ENCODE data around the gene ZWILCH.
"Not testable (repeated sequence)": the region's sequence is repeated elsewhere in the genome, so short reads cannot be mapped to it uniquely, and the experiment has no call there.

ZWILCH gene

DNA sequence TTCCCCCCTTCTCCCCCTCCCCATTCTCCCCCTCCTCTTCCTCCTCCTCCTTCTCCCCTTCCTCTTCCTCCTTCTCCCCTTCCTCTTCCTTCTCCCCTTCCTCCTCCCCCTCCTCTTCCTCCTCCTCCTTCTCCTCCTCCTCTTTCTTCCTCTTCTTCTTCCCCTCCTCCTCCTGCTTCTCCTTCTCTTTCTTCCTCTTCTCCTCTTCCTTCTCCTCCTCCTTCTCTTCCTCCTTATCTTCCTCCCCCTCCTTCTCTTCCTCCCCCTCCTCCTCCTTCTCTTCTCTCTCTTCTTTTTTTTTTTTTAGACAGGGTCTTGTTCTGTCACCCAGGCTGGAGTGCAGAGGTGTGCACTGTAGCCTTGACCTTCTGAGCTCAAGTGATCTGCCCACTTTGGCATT is 81.9 kb downstream of the ZWILCH start:
- no peak for DNase-seq

DNA sequence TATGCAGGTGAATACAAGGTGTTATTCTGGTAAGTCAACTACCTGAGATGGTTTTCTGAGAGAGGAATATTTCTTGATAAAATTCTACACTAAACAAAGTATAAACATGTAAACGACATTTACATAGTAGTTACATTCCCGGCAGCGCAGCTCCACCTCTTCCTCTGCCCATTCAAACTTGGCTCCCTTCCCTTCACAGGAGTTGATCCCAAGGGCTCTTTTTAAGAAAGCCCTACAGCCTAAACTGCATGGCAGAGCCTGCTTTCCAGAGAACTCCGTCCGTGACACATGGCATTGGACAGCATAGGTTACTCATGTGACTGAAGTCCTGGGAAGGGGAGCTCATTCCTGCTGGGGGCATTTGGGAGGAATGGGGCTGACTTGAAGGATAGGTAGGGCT is 82.6 kb downstream of the ZWILCH start:
- no peak for DNase-seq

DNA sequence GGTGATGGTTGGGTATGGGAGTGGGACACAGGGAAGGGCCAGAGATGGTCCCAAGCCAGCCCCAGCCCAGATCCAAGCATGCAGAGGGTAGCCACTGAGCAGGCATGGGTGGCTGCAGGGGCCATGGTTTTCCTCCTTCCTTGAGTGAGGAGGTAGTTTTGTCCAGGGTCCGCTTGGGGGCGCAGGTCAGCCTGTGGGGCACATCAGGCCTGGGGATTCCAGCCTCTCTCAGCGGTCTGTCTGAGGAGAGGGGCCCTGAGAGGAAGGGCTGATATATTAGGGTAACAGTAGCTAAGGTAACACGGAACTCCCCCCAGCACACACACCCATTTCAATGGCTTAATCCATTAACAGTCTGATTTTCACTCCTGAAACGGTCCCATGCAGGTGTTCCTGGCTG is 83.4 kb downstream of the ZWILCH start:
- no peak for DNase-seq

DNA sequence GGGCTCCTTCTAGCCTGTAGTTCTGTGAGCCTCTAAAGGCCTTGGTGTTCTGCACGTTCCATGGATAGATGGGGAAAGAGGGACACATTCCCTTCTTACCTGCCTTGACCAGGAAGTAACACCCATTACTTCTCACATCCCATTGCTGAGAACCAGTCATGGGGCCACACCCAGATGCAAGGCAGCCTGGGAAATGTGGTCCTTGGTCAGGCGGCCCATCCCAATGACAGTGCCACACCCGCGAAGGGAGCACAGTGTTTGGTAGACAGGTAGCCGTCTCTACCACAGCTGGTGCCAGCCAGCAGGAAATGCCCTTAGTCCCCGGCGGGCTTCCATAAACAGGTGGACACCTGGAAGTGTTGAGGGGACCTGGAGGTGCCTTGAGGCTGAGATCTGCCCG is 83.8 kb downstream of the ZWILCH start:
- no peak for DNase-seq

DNA sequence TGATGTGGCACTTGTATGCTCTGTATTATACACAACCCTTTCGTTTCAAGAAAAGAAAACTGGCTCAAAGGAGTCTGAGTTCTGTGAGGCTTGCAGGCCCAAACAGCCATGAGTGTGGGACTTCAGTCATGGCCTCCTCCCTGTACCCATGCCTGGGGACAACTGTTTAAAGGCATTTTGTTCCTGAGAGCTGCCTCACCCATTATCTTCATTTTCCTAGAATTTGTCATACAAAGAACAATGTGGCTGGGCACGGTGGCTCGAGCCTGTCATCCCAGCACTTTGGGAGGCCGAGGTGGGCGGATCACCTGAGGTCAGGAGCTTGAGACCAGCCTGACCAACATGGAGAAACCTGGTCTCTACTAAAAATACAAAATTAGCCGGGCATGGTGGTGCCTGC is 84.3 kb downstream of the ZWILCH start:
- DNase-seq: not testable (repeated sequence)

DNA sequence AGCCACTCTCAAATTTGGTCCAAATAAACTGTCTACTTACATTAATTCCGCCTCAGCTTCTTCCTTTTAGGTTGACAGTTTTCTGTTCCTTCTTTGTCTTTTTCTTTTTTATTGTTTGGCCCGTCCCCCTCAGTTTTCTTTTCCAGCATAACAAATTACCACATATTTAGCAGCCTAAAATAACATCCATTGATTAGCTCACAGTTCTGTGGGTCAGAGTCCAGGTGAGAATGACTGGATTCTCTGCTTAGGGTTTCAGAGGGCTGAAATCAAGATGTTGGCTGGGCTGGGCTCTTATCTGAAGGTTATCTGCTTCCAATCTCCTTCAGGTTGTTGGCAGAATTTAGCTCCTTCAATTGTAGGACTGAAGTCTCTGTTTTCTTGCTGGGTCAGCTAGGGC is 85.3 kb downstream of the ZWILCH start:
- DNase-seq: no peak

DNA sequence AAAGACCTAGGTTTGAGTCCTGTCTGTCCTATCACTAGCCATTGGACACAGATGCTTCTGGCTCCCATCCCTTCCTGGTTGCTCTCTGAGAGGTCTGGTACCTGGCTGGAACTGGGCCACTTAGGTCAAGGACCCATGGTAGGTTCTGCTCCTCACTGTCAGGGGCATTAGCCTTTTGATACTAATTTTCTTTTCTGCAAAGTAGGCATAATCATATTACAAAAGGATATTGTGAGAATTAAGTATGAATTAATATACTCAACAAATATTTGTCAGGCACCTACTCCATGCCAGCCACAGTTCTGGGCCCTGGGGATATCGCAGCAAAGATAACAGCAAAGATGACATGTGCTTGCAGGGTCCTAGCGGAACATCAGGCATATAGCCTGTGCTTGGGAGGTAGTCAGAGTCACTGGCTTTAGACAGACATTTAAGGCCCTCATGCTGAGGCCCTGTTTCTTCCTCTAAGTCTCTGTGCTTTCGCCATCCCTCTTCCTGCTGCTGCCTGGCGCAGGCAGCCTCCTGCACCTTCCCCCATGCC is 86.3 kb downstream of the ZWILCH start:
- DNase-seq: no peak

DNA sequence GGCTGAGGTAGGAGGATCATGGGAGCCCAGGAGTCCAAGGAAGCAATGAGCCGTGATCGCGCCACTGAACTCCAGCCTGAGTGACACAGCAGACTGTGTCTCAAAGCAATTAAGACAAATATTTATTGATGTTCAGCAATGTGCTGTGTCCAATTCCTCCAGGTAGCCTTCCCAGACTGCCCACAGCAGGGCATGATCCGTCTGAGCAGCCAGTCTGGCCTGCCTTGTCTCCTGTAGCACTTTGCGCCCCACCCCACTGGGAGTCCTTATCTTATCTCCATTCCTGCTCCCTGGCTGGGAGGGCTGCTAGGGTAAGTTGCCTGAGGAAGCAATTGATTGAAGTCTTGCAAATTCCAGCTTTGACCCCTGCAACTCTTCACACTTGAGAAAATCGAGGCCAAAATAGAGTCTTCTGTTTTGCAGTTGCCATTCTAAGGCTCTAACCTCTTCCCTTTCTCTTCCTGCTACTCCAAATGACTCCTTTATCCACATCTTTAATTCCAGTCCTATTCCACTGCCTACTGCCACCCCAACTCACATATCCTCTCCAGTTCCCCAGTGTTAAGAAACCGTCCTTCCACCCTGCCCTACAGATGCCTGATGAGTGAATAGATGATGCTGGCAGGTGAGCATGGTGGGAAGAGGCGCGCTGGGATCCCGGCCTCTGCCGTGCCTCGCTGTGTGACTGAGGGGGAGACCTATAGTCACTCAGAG is 87.5 kb downstream of the ZWILCH start:
- no peak for DNase-seq

DNA sequence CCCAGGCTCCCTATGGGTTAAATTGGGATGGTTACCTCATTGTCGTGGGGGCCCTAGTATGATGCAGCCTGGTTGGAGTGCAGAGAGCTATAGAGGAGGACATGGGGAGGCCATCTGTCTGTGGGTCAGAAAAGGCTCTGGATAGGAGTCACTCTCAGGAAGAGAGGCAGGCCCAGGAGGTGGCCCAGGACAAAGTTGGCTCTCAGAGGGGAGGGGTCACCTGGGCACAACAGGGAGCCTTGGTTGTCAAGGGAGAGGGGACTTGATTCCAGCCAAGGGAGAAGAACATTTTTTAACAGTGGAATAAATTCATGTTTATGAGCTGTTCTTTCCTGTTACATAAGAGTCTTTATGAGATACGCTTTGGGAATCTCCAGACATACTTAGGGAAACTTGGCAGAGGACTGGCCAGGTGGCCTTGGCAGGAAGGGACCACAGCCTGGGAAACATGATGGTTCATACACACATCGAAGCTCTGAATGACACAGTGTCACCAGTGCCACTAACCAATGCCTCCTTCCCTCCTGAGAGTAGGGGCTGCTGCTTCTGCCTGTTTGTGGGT is 88.2 kb downstream of the ZWILCH start:
- no peak for DNase-seq

DNA sequence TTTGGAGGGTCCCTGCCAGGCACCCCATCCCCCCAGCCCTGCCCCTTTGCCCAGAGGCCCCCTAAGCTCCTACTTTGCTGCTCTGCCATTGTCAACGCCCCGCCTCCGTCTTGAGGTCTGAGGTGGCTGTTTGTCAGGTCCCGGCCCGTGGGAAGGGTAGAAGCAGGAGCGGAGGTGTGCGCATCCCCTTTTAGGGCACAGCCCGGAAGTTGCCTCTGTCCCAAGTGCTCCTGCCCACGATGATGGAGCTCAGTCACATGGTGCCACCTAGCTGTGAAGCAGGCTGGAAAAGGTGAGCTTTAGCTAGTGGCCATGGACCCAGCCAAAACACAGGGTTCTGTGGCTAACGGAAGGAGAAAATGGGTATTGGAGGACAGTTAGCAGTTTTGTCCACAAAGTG is 89.2 kb downstream of the ZWILCH start:
- DNase-seq: no peak

DNA sequence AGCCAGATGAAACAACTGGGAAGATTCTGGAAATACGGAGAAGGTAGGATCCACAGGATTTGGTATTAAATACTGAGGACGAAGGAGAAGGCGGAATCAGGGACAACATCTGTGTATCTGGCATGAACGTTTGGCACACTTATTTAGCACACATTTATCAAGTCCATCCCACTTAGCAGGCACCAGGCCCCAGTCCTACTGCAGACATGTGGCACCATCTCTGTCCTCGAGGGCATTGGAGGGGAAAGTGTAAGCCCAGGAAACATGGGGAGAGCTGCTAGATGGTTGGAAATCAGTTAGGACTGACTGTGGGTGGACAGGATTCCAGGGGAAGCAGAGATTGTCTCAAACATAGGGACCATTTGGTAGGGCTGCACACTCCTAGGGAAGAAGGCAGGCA is 89.7 kb downstream of the ZWILCH start:
- no peak for DNase-seq

DNA sequence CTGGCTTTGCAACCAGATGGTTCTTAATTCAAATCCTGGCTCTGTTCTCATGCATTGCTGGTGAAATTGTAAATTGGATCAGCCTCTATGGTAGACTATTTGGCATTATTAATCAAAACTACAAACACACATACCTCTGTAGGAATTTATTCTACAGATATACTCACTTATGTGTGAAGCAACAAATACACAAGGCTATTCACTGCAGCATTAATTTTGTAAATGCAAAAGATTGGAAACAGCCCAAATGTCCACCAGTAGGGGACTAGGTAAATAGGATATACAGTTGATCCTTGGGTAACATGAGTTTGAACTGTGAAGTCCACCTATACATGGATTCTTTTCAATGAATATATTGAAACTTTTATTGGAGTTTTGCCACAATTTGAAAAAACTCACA is 90.2 kb downstream of the ZWILCH start:
- no peak for DNase-seq

DNA sequence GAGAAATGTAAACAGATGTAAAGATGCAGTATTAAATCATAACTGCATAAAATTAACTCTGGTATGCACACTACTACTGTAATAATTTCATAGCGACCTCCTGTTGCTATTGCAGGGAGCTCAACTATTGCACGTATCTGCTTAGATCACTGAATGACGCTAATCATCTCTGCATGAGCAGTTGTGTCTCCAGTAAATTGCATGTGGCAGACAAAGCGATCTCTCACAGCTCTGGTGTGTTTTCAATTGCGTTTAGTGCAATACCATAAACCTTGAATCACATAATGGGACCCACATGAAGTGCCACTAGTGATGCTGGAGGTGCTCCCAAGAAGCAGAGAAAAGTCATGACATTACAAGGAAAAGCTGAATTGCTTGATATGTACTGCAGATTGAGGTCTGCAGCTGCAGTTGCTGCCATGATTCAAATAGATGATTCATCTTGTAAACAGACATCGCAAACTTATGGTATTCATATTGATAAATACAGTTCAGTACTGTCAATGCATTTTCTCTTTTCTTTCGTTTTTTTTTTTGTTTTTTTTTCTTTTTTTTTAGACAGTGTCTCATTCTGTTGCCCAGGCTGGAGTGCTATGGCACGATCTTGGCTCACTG is 90.9 kb downstream of the ZWILCH start:
- no peak for DNase-seq

DNA sequence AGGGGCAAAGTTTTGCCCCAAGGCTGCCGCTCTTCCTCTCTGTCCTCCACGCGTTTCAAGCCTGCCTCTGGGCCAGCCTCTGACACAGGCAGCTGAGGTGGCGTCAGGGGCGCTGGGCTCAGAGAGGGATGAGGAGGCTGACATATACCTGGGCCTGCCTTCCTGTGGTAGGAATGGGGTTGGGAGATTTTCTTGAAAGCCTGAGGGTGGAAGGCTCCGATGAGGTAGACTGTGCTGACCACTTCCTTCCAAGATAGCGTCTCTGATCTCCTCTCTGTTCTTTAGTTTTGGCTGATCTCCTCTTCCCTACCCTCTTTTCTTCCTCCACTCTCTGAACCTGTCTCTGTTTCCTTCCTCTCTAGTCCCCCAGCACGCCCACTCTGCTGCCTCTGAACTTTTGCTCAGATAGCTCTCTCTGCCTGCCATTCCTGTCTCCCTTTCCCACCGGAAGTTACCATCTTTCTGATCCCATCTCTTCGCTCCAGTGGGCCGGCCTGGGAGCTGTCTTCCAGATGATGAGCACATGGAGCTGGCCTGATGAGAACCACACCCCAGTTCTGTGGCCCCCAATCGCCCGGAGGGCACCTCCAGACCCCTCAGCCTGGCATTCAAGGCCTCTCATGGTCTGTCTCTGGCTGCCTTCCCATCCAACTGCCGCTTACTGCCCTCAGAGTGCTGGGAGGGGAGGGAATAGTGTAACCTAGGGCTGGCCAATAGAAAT is 93.1 kb downstream of the ZWILCH start:
- no peak for DNase-seq
